ENCODE results near the gene DCAF5.
"Not testable (repeated sequence)": the region's sequence is repeated elsewhere in the genome, so short reads cannot be mapped to it uniquely, and the experiment has no call there.

The DCAF5 gene

GRCh38 chr14:69152902-69153151, at the start of gene DCAF5:
Gene DCAF5, minus strand, starts transcription at chr14:69153119. Its CDS starts 141 bp downstream, at chr14:69152978.
- DNase-seq (ENCODE audit: low read depth in 2 of 2) = peak in 1 of 2 donors; percentile 82

- no peak for DNase-seq (ENCODE audit: low read depth in 2 of 2)
These were observed 46.9 kb upstream of the DCAF5 start for GRCh38 chr14:69199786-69200185.

- DNase-seq (ENCODE audit: low read depth in 2 of 2) = no peak
These were observed 40.8 kb upstream of the DCAF5 start for GRCh38 chr14:69193721-69194120.

- peak; percentile 18 to 37 for DNase-seq (ENCODE audit: low read depth in 2 of 2)
These were observed 38.6 kb upstream of the DCAF5 start, which contains the start of gene EXD2 for GRCh38 chr14:69191340-69192111. Gene EXD2, plus strand, starts transcription at chr14:69191498. Its CDS starts 17,973 bp downstream, at chr14:69209471.

- no peak for DNase-seq (ENCODE audit: low read depth in 2 of 2)
These were observed 37.3 kb upstream of the DCAF5 start for GRCh38 chr14:69190191-69190590.

GRCh38 chr14:69183735-69184134, 30.8 kb upstream of the DCAF5 start:
- DNase-seq (ENCODE audit: low read depth in 2 of 2) = no peak

- DNase-seq (ENCODE audit: low read depth in 2 of 2) = not testable (repeated sequence)
These were observed 29.7 kb upstream of the DCAF5 start for GRCh38 chr14:69182580-69182979.

GRCh38 chr14:69181491-69181890, 28.6 kb upstream of the DCAF5 start:
- no peak for DNase-seq (ENCODE audit: low read depth in 2 of 2)

GRCh38 chr14:69175130-69175529, 22.2 kb upstream of the DCAF5 start:
- no peak for DNase-seq (ENCODE audit: low read depth in 2 of 2)

GRCh38 chr14:69171569-69171968, 18.6 kb upstream of the DCAF5 start:
- no peak for DNase-seq (ENCODE audit: low read depth in 2 of 2)

- no peak for DNase-seq (ENCODE audit: low read depth in 2 of 2)
These were observed 17.9 kb upstream of the DCAF5 start for GRCh38 chr14:69170839-69171238.

- DNase-seq (ENCODE audit: low read depth in 2 of 2) = not testable (repeated sequence)
These were observed 12.9 kb upstream of the DCAF5 start for GRCh38 chr14:69165787-69166186.

- no peak for DNase-seq (ENCODE audit: low read depth in 2 of 2)
These were observed 8.7 kb upstream of the DCAF5 start for GRCh38 chr14:69161590-69161989.

- no peak for DNase-seq (ENCODE audit: low read depth in 2 of 2)
These were observed 3.3 kb upstream of the DCAF5 start for GRCh38 chr14:69156224-69156623.

GRCh38 chr14:69154779-69155178, 1.9 kb upstream of the DCAF5 start:
- DNase-seq (ENCODE audit: low read depth in 2 of 2) = no peak

GRCh38 chr14:69153873-69154270, 953 bp upstream of the DCAF5 start:
- no peak for DNase-seq (ENCODE audit: low read depth in 2 of 2)

GRCh38 chr14:69153152-69153872, 393 bp upstream of the DCAF5 start:
- DNase-seq (ENCODE audit: low read depth in 2 of 2) = peak in 1 of 2 donors; percentile 88

GRCh38 chr14:69152181-69152901, 578 bp downstream of the DCAF5 start:
- DNase-seq (ENCODE audit: low read depth in 2 of 2) = peak in 1 of 2 donors; percentile 28

- DNase-seq (ENCODE audit: low read depth in 2 of 2) = peak; percentile 57 to 61
These were observed 1.3 kb downstream of the DCAF5 start for GRCh38 chr14:69151458-69152180.

GRCh38 chr14:69149461-69150244, 3.3 kb downstream of the DCAF5 start:
- DNase-seq (ENCODE audit: low read depth in 2 of 2) = no peak

- no peak for DNase-seq (ENCODE audit: low read depth in 2 of 2)
These were observed 10.8 kb downstream of the DCAF5 start for GRCh38 chr14:69142101-69142500.
